HepG2 (cell line): ENCODE results near the gene ENPP1. TPM values are rescaled to one million over a fixed set of nuclear protein-coding genes. Genes with fewer than 3 reads are reported as not detected.

Source experiments
- GATAD2A ChIP-seq: IDR thresholded peaks from 2 replicates; pipeline ENCODE4 v1.6.1; 2016
- HCFC1 ChIP-seq: fragments of 150-350 bp; IDR thresholded peaks from 2 replicates; pipeline ENCODE4 v1.6.1; 2014; ENCODE audit warnings: low read depth, low read length
- JUND ChIP-seq: sonication (generic); formaldehyde crosslinking; IDR thresholded peaks from 2 replicates; pipeline ENCODE4 v1.8.0; 2022; ENCODE audit warnings: mild to moderate bottlenecking, missing genetic modification reagents
- KLF11 ChIP-seq: IDR thresholded peaks from 2 replicates; pipeline ENCODE4 v1.6.1; 2016; ENCODE audit warnings: missing compliant biosample characterization
- LCORL ChIP-seq, 2 experiments: fragments of 450-650 bp in 1 of 2; sonication (generic) in 1 of 2; formaldehyde crosslinking in 1 of 2; IDR thresholded peaks; 2 replicates each; pipeline versions ENCODE4 v1.5.0 to v1.6.1; 2017 to 2020; ENCODE audit warnings: antibody characterized with exemption in 1 of 2, missing genetic modification reagents in 1 of 2
- NCOA2 ChIP-seq: sonication (generic); formaldehyde crosslinking; IDR thresholded peaks from 2 replicates; pipeline ENCODE4 v1.8.0; 2022; ENCODE audit warnings: inconsistent platforms
- POGK ChIP-seq: sonication (generic); formaldehyde crosslinking; conservative IDR thresholded peaks from 2 replicates; pipeline ENCODE4 v1.8.0; 2022; ENCODE audit warnings: mild to moderate bottlenecking, moderate library complexity, missing genetic modification reagents
- PRDM4 ChIP-seq: sonication (generic); formaldehyde crosslinking; IDR thresholded peaks from 2 replicates; pipeline ENCODE4 v1.9.0; 2021; ENCODE audit warnings: missing genetic modification reagents, borderline replicate concordance
- PTBP1 ChIP-seq: fragments of 200-400 bp; formaldehyde crosslinking; IDR thresholded peaks from 2 replicates; pipeline ENCODE4 v1.6.1; 2018; ENCODE audit warnings: low read length, low read depth; ENCODE audit not compliant: poor library complexity, severe bottlenecking
- TCF7 ChIP-seq: sonication (generic); IDR thresholded peaks from 2 replicates; pipeline ENCODE4 v1.6.1; 2016; ENCODE audit warnings: antibody characterized with exemption, low read depth
- TCF7L2 ChIP-seq: IDR thresholded peaks from 2 replicates; pipeline ENCODE4 v1.6.1; 2011; ENCODE audit warnings: mild to moderate bottlenecking, low read depth, low read length, moderate library complexity
- ZNF274 ChIP-seq: sonication (generic); formaldehyde crosslinking; IDR thresholded peaks from 2 replicates; pipeline ENCODE4 v1.5.1; 2020; ENCODE audit warnings: mild to moderate bottlenecking, missing genetic modification reagents
- ZNF335 ChIP-seq: sonication (generic); formaldehyde crosslinking; IDR thresholded peaks from 2 replicates; pipeline ENCODE4 v1.4.0; 2020; ENCODE audit warnings: missing genetic modification reagents
- ZNF678 ChIP-seq: sonication (generic); formaldehyde crosslinking; IDR thresholded peaks from 2 replicates; pipeline ENCODE4 v1.4.0; 2020; ENCODE audit warnings: mild to moderate bottlenecking, missing genetic modification reagents
- ZNF891 ChIP-seq: sonication (generic); formaldehyde crosslinking; IDR thresholded peaks from 2 replicates; pipeline ENCODE4 v1.5.0; 2020; ENCODE audit warnings: mild to moderate bottlenecking, missing genetic modification reagents
- polyA plus RNA-seq, 8 experiments: library from polyadenylated mRNA; depleted of rRNA in 3 of 8; stranded (reverse) in 7 of 8; unstranded in 1 of 8; fragments of >200 nt; fragmentation: Illumina TruSeq in 4 of 8; extraction: Trizol in 4 of 8; gene quantifications; 2 replicates each; pipeline versions ENCODE4 v1.2.1 to v1.2.3, GENCODE V29; 2011 to 2016; ENCODE audit warnings: low read depth in 4 of 8, missing spikeins in 1 of 8, mixed read lengths in 1 of 8; ENCODE audit not compliant: insufficient read depth in 1 of 8
- total RNA-seq, 5 experiments: library from RNA; depleted of rRNA; stranded (reverse); fragments of >200 nt; fragmentation: Illumina TruSeq; extraction: Trizol; gene quantifications; 2 replicates each; pipeline ENCODE4 v1.2.3, GENCODE V29; 2016; ENCODE audit warnings: low read depth in 1 of 5
- TF ChIP-seq, protein P1 (sequence below), 2 experiments: sonication (generic) in 1 of 2; formaldehyde crosslinking in 1 of 2; IDR thresholded peaks; 2 replicates each; pipeline versions ENCODE4 v1.4.0 to v1.6.1; 2016 to 2020; ENCODE audit warnings: borderline replicate concordance in 1 of 2, low read depth in 1 of 2, mild to moderate bottlenecking in 1 of 2, missing genetic modification reagents in 1 of 2
- TF ChIP-seq, protein P2 (sequence below): IDR thresholded peaks from 2 replicates; pipeline ENCODE4 v1.6.1; 2012; ENCODE audit warnings: inconsistent platforms
- TF ChIP-seq, protein P3 (sequence below): IDR thresholded peaks from 2 replicates; pipeline ENCODE4 v1.4.0; 2020; ENCODE audit warnings: mild to moderate bottlenecking, missing genetic modification reagents

The ENPP1 gene
- total and polyA plus RNA-seq, 2 of the 13 experiments (the other 11 are each of a cell fraction or from before 2014, with no cell fraction given), result 56.5 to 160 TPM

DNA sequence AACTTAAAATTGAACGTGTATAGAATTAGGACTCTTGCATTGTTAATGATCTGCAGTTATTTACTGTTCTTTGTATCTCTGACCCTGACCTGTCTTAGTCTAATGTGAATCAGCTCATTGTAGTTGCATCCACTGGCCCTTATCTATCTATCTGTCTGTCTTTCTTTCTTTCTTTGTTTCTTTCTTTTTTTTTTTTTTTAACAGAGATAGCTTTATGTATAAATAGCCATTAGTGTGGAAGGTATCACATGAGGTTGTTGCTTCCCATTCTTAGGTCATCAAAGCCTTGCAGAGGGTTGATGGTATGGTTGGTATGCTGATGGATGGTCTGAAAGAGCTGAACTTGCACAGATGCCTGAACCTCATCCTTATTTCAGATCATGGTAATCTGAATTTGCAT is 59.9 kb downstream of the ENPP1 start (continued):
- TF ChIP-seq, protein P1, sequence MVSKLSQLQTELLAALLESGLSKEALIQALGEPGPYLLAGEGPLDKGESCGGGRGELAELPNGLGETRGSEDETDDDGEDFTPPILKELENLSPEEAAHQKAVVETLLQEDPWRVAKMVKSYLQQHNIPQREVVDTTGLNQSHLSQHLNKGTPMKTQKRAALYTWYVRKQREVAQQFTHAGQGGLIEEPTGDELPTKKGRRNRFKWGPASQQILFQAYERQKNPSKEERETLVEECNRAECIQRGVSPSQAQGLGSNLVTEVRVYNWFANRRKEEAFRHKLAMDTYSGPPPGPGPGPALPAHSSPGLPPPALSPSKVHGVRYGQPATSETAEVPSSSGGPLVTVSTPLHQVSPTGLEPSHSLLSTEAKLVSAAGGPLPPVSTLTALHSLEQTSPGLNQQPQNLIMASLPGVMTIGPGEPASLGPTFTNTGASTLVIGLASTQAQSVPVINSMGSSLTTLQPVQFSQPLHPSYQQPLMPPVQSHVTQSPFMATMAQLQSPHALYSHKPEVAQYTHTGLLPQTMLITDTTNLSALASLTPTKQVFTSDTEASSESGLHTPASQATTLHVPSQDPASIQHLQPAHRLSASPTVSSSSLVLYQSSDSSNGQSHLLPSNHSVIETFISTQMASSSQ (IDR thresholded peaks at IDR 0.05; ENCODE audit: low read depth), result 0 out of 2 replicates have a peak, but pooled peaks have one; percentile 48
- TF ChIP-seq, protein P1 (CRISPR knock-in tag; IDR thresholded peaks at IDR 0.05; ENCODE audit: borderline replicate concordance), result no peak
- TF ChIP-seq ZNF274 (CRISPR knock-in tag), result no peak
- TF ChIP-seq, protein P2, sequence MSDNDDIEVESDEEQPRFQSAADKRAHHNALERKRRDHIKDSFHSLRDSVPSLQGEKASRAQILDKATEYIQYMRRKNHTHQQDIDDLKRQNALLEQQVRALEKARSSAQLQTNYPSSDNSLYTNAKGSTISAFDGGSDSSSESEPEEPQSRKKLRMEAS, result no peak
- TF ChIP-seq POGK (CRISPR knock-in tag), result no peak
- TF ChIP-seq JUND (CRISPR knock-in tag), result no peak
- 0 out of 2 replicates have a peak, but pooled peaks have one; percentile 37 for TF ChIP-seq GATAD2A (CRISPR knock-in tag)
- peak; percentile 52; the same call in 1 of the 2 replicates for TF ChIP-seq NCOA2 (CRISPR knock-in tag)
- no peak for TF ChIP-seq HCFC1
- 0 out of 2 replicates have a peak, but pooled peaks have one; percentile 33 for TF ChIP-seq TCF7L2
- TF ChIP-seq KLF11 (CRISPR knock-in tag), result no peak
- no peak for TF ChIP-seq PTBP1
- 0 out of 2 replicates have a peak, but pooled peaks have one; percentile 25 for TF ChIP-seq LCORL (IDR thresholded peaks at IDR 0.05)
- TF ChIP-seq LCORL (CRISPR knock-in tag; IDR thresholded peaks at IDR 0.05), result no peak
- TF ChIP-seq ZNF335 (CRISPR knock-in tag), result no peak
- TF ChIP-seq, protein P3, sequence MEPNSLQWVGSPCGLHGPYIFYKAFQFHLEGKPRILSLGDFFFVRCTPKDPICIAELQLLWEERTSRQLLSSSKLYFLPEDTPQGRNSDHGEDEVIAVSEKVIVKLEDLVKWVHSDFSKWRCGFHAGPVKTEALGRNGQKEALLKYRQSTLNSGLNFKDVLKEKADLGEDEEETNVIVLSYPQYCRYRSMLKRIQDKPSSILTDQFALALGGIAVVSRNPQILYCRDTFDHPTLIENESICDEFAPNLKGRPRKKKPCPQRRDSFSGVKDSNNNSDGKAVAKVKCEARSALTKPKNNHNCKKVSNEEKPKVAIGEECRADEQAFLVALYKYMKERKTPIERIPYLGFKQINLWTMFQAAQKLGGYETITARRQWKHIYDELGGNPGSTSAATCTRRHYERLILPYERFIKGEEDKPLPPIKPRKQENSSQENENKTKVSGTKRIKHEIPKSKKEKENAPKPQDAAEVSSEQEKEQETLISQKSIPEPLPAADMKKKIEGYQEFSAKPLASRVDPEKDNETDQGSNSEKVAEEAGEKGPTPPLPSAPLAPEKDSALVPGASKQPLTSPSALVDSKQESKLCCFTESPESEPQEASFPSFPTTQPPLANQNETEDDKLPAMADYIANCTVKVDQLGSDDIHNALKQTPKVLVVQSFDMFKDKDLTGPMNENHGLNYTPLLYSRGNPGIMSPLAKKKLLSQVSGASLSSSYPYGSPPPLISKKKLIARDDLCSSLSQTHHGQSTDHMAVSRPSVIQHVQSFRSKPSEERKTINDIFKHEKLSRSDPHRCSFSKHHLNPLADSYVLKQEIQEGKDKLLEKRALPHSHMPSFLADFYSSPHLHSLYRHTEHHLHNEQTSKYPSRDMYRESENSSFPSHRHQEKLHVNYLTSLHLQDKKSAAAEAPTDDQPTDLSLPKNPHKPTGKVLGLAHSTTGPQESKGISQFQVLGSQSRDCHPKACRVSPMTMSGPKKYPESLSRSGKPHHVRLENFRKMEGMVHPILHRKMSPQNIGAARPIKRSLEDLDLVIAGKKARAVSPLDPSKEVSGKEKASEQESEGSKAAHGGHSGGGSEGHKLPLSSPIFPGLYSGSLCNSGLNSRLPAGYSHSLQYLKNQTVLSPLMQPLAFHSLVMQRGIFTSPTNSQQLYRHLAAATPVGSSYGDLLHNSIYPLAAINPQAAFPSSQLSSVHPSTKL (CRISPR knock-in tag), result no peak; the same call in 1 of the 2 replicates
- TF ChIP-seq TCF7, result peak; percentile 42
- no peak for TF ChIP-seq ZNF891 (CRISPR knock-in tag)
- no peak for TF ChIP-seq ZNF678
- no peak for TF ChIP-seq PRDM4 (CRISPR knock-in tag)
